ENCODE data around the gene FAM184B. TPM values are rescaled to one million over a fixed set of nuclear protein-coding genes. Genes with fewer than 3 reads are reported as not detected.
A peak's percentile ranks its signal among the peaks of the same experiment; 100 is the strongest.

FAM184B gene
- total RNA-seq, 1 donor from 2014 or later: not detected

DNA sequence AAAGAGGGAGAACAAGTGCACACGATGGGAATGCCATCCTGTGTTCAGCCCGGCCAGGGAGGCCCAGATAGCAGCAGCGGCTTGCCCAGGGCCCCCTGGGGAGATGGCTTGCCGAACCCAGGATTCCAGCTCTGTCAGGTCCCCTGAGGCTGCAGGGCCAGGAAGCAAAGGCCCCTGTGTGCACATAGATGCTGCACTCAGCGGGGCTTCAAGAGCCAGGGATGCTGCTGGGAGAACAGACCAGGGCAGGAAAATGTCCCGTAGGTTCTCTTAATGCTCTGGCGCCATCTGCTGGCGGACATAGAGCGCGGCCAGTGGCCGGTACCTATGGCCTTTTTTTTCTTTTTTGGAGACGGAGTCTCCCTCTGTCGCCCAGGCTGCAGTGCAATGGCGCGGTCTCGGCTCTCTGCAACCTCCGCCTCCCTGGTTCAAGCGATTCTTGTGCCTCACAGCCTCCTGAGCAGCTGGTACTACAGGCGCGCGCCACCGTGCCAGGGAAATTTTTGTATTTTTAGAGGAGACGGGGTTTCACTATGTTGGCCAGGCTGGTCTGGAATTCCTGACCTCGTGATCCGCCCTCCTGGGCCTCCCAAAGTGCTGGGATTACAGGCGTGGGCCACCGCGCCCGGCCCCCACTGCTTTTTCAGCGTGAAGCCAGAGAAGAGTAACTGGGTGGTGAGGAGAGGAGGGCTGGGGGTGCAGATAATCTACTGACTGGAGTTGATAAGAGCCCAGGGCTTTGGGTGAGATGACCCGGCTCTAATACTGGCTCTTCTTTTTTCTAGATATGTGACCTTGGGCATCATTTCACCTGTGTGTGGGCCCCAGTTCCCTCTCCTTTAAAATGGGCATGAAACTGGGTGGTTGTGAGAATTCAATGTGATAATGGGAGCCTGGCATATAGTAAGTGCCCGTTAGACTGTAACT is 144.5 kb downstream of the FAM184B start:
- H3K4me3 Mint-ChIP-seq: no peak overlapping the region
- H3K27ac ChIP-seq: peak overlapping the region; percentile 17
- TF ChIP-seq, protein P1, sequence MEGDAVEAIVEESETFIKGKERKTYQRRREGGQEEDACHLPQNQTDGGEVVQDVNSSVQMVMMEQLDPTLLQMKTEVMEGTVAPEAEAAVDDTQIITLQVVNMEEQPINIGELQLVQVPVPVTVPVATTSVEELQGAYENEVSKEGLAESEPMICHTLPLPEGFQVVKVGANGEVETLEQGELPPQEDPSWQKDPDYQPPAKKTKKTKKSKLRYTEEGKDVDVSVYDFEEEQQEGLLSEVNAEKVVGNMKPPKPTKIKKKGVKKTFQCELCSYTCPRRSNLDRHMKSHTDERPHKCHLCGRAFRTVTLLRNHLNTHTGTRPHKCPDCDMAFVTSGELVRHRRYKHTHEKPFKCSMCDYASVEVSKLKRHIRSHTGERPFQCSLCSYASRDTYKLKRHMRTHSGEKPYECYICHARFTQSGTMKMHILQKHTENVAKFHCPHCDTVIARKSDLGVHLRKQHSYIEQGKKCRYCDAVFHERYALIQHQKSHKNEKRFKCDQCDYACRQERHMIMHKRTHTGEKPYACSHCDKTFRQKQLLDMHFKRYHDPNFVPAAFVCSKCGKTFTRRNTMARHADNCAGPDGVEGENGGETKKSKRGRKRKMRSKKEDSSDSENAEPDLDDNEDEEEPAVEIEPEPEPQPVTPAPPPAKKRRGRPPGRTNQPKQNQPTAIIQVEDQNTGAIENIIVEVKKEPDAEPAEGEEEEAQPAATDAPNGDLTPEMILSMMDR (IDR thresholded peaks at IDR 0.05): peak; percentile 94
- TF ChIP-seq EZH2phosphoT487 (IDR thresholded peaks at IDR 0.05): no peak

DNA sequence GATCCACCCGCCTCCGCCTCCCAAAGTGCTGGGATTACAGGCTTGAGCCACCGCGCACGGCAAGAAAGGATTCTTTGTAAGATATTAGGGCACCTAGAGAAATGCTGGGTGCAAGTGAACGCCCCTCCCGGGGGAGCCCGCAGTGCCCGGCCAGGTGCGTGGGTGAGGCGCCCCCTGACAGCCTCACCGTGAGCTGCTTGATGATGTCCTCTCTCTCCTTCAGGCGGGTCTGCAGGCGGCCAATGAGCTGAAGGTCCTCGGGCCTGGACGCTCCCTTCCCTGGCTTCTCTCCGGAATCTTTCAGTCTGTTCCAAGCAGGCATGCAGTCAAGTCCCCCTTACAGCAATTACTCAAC is 145.1 kb downstream of the FAM184B start:
- TF ChIP-seq EZH2 (IDR thresholded peaks at IDR 0.05) (no peak), EZH2phosphoT487 (IDR thresholded peaks at IDR 0.05) (no peak)
- TF ChIP-seq, protein P1 (IDR thresholded peaks at IDR 0.05): no peak
- DNase-seq (ENCODE audit: low spot score): no peak
- Mint-ChIP-seq H3K27me3 (ENCODE audit: insufficient read depth, low read depth) (no peaks in the 10 kb centered on the region), H3K4me3 (no peak overlapping the region), H3K4me1 (no peaks in the 10 kb centered on the region), H3K27ac (no peak overlapping the region), H3K36me3 (peaks cover 14% of the 10 kb centered on the region), H3K9me3 (no peaks in the 10 kb centered on the region)
- Histone ChIP-seq H3K9me3 (ENCODE audit: low read depth) (no peaks in the 10 kb centered on the region), H3K79me2 (ENCODE audit: low read depth) (no peaks in the 10 kb centered on the region), H3K27me3 (no peaks in the 10 kb centered on the region), H3K36me3 (peaks cover 6% of the 10 kb centered on the region), H3K9ac (no peak overlapping the region), H3K4me2 (no peak overlapping the region), H3F3A (ENCODE audit: low read depth) (peaks cover 31% of the 10 kb centered on the region), H3K27ac (peak overlapping the region; percentile 17), H4K20me1 (ENCODE audit: low read depth) (peaks cover 9% of the 10 kb centered on the region), H2AFZ (replicated peaks) (no peak overlapping the region), H3K4me1 (peaks cover 6% of the 10 kb centered on the region), H3K4me3 (no peak overlapping the region)

More for the DNA sequence above, 144.5 kb downstream of the FAM184B start:
- peak; percentile 90 for DNase-seq (ENCODE audit: low spot score)
- Histone ChIP-seq H3K79me2 (ENCODE audit: low read depth) (no peaks in the 10 kb centered on the region), H3K27me3 (no peaks in the 10 kb centered on the region), H4K20me1 (ENCODE audit: low read depth) (peaks cover 9% of the 10 kb centered on the region), H2AFZ (replicated peaks) (no peak overlapping the region), H3K4me1 (peaks cover 6% of the 10 kb centered on the region), H3K4me3 (no peak overlapping the region), H3K4me2 (no peak overlapping the region), H3K9ac (no peak overlapping the region), H3F3A (ENCODE audit: low read depth) (peaks cover 26% of the 10 kb centered on the region), H3K9me3 (ENCODE audit: low read depth) (no peaks in the 10 kb centered on the region), H3K36me3 (peaks cover 6% of the 10 kb centered on the region)
- H3K9me3 Mint-ChIP-seq: no peaks in the 10 kb centered on the region
- H3K27ac Mint-ChIP-seq: no peak overlapping the region
- H3K4me1 Mint-ChIP-seq: no peaks in the 10 kb centered on the region
- peaks cover 11% of the 10 kb centered on the region for H3K36me3 Mint-ChIP-seq
- no peaks in the 10 kb centered on the region for H3K27me3 Mint-ChIP-seq (ENCODE audit: insufficient read depth, low read depth)

DNA sequence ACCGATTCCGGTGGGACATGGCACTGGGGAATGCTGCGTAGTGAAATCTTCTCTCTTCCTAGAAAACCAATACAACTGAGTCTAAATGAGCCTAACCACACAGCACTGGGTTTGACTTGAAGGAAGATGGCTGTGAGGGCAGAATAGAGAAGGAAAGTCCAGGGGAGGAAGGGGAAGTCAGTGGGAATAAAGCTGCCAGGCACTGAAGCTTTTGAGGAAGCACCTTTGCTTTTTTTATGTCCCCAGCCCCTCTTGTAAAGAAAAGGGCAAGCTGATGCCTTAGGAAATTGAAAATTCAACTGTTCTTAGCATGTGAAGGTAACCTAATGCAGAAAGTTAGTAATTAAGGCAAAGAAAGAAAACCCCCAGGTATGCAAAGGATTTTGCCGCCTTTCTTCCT is 146.4 kb downstream of the FAM184B start:
- Histone ChIP-seq H3K4me1 (peaks cover 6% of the 10 kb centered on the region), H2AFZ (replicated peaks) (no peak overlapping the region), H3K9ac (no peak overlapping the region), H3K79me2 (ENCODE audit: low read depth) (no peaks in the 10 kb centered on the region), H3K36me3 (peaks cover 12% of the 10 kb centered on the region), H3K9me3 (ENCODE audit: low read depth) (no peaks in the 10 kb centered on the region), H3K4me2 (no peak overlapping the region), H3K27ac (no peak overlapping the region), H3K27me3 (no peaks in the 10 kb centered on the region), H4K20me1 (ENCODE audit: low read depth) (peaks cover 12% of the 10 kb centered on the region), H3K4me3 (no peak overlapping the region), H3F3A (ENCODE audit: low read depth) (peaks cover 31% of the 10 kb centered on the region)
- peaks cover 14% of the 10 kb centered on the region for H3K36me3 Mint-ChIP-seq
- H3K4me3 Mint-ChIP-seq: no peak overlapping the region
- no peak overlapping the region for H3K27ac Mint-ChIP-seq
- DNase-seq (ENCODE audit: low spot score): no peak
- no peaks in the 10 kb centered on the region for H3K27me3 Mint-ChIP-seq (ENCODE audit: insufficient read depth, low read depth)
- no peaks in the 10 kb centered on the region for H3K9me3 Mint-ChIP-seq
- TF ChIP-seq EZH2 (IDR thresholded peaks at IDR 0.05) (no peak), EZH2phosphoT487 (IDR thresholded peaks at IDR 0.05) (no peak)
- TF ChIP-seq, protein P1 (IDR thresholded peaks at IDR 0.05): no peak
- no peaks in the 10 kb centered on the region for H3K4me1 Mint-ChIP-seq

All from neural progenitor cell (in vitro differentiated cells).